Transverse colon (tissue), 3 donors: Measurements from ENCODE around the gene HPSE2.

Experiments used
- POLR2A ChIP-seq: fragments of 450-650 bp; IDR thresholded peaks from one replicate; pipeline ENCODE4 v1.6.1; 2016; ENCODE audit warnings: antibody characterized with exemption, mild to moderate bottlenecking, moderate library complexity
- TF ChIP-seq, protein P1 (sequence below), 5 experiments: fragments of 200-600 bp in 3 of 5; fragments of 450-650 bp in 2 of 5; sonication (generic) in 3 of 5; IDR thresholded peaks; 1 replicate in 2 of 5; 2 replicates in 3 of 5; pipeline ENCODE4 v1.5.1; 2016 to 2017; ENCODE audit warnings: antibody characterized with exemption in 5 of 5, inconsistent platforms in 3 of 5, mild to moderate bottlenecking in 2 of 5, moderate library complexity in 1 of 5

DNA sequence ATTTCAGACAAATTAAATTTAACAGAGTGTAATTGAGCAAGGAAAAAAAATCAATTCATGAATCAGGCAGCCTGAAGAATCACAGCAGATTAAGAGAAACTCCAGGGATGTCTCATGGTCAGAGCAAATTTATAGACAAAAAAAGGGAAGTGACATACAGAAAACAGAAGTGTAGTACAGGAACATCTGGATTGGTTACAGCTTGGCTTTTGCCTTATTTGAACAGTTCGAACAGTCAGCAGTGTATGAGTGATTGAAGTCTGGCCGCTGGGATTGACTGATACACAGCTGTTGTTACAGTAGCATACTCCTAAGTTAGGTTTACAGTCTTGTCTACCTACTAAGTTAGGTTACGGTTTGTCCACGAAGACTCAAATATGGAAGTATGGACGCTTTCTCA, 255.3 kb downstream of the HPSE2 start:
- TF ChIP-seq, protein P1, sequence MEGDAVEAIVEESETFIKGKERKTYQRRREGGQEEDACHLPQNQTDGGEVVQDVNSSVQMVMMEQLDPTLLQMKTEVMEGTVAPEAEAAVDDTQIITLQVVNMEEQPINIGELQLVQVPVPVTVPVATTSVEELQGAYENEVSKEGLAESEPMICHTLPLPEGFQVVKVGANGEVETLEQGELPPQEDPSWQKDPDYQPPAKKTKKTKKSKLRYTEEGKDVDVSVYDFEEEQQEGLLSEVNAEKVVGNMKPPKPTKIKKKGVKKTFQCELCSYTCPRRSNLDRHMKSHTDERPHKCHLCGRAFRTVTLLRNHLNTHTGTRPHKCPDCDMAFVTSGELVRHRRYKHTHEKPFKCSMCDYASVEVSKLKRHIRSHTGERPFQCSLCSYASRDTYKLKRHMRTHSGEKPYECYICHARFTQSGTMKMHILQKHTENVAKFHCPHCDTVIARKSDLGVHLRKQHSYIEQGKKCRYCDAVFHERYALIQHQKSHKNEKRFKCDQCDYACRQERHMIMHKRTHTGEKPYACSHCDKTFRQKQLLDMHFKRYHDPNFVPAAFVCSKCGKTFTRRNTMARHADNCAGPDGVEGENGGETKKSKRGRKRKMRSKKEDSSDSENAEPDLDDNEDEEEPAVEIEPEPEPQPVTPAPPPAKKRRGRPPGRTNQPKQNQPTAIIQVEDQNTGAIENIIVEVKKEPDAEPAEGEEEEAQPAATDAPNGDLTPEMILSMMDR (IDR thresholded peaks at IDR 0.05): no peak
- TF ChIP-seq POLR2A: no peak
